Parathyroid adenoma (tissue), 2 donors: ENCODE measurements around the gene MSRB1.
"Not testable (repeated sequence)": the region's sequence is repeated elsewhere in the genome, so short reads cannot be mapped to it uniquely, and the experiment has no call there.

ENCODE experiments used
- H2AFZ ChIP-seq: fragments of 300-600 bp; sonication (generic); one replicate; pipeline ENCODE4 v1.7.0; 2017; ENCODE audit warnings: antibody characterized with exemption, mild to moderate bottlenecking
- H3K27ac ChIP-seq: fragments of 300-600 bp; sonication (generic); one replicate; pipeline ENCODE4 v1.7.0; 2017
- H3K27me3 ChIP-seq: fragments of 300-600 bp; sonication (generic); one replicate; pipeline ENCODE4 v1.7.0; 2017; ENCODE audit warnings: low read length; ENCODE audit not compliant: control insufficient read depth, insufficient read depth
- H3K36me3 ChIP-seq: fragments of 300-600 bp; sonication (generic); one replicate; pipeline ENCODE4 v1.7.0; 2017; ENCODE audit warnings: low read length; ENCODE audit not compliant: control insufficient read depth, insufficient read depth
- H3K4me1 ChIP-seq: fragments of 300-600 bp; sonication (generic); one replicate; pipeline ENCODE4 v1.7.0; 2017; ENCODE audit warnings: control low read depth
- H3K4me2 ChIP-seq: fragments of 300-600 bp; sonication (generic); one replicate; pipeline ENCODE4 v1.7.0; 2017; ENCODE audit warnings: low read length
- H3K4me3 ChIP-seq: fragments of 300-600 bp; sonication (generic); one replicate; pipeline ENCODE4 v1.7.0; 2017; ENCODE audit warnings: low read depth, low read length
- H3K79me2 ChIP-seq: fragments of 300-600 bp; sonication (generic); one replicate; pipeline ENCODE4 v1.7.0; 2017; ENCODE audit warnings: control low read depth
- H3K9ac ChIP-seq: fragments of 300-600 bp; sonication (generic); one replicate; pipeline ENCODE4 v1.7.0; 2017; ENCODE audit warnings: mild to moderate bottlenecking
- H3K9me3 ChIP-seq: fragments of 300-600 bp; sonication (generic); one replicate; pipeline ENCODE4 v1.7.0; 2017; ENCODE audit warnings: low read length; ENCODE audit not compliant: control insufficient read depth
- TF ChIP-seq, protein P1 (sequence below): fragments of 300-600 bp; sonication (generic); IDR thresholded peaks from one replicate; pipeline ENCODE4 v1.7.0; 2017; ENCODE audit warnings: antibody characterized with exemption, mild to moderate bottlenecking
- donor health status: primary hyperparathyroidism.

The MSRB1 gene

GRCh38 chr16:1923299-1924034 is 19.5 kb downstream of the MSRB1 start:
- no peaks in the 10 kb centered on the region for H3K79me2 ChIP-seq
- no peak overlapping the region for H3K27ac ChIP-seq
- H3K27me3 ChIP-seq = peaks cover 11% of the 10 kb centered on the region
- H3K4me3 ChIP-seq = no peak overlapping the region
- H3K9ac ChIP-seq = no peak overlapping the region
- no peaks in the 10 kb centered on the region for H3K9me3 ChIP-seq
- TF ChIP-seq, protein P1, sequence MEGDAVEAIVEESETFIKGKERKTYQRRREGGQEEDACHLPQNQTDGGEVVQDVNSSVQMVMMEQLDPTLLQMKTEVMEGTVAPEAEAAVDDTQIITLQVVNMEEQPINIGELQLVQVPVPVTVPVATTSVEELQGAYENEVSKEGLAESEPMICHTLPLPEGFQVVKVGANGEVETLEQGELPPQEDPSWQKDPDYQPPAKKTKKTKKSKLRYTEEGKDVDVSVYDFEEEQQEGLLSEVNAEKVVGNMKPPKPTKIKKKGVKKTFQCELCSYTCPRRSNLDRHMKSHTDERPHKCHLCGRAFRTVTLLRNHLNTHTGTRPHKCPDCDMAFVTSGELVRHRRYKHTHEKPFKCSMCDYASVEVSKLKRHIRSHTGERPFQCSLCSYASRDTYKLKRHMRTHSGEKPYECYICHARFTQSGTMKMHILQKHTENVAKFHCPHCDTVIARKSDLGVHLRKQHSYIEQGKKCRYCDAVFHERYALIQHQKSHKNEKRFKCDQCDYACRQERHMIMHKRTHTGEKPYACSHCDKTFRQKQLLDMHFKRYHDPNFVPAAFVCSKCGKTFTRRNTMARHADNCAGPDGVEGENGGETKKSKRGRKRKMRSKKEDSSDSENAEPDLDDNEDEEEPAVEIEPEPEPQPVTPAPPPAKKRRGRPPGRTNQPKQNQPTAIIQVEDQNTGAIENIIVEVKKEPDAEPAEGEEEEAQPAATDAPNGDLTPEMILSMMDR = peak; percentile 11
- no peaks in the 10 kb centered on the region for H3K36me3 ChIP-seq
- H3K4me2 ChIP-seq = no peak overlapping the region
- no peaks in the 10 kb centered on the region for H3K4me1 ChIP-seq
- no peak overlapping the region for H2AFZ ChIP-seq

- peaks cover 14% of the 10 kb centered on the region for H3K27me3 ChIP-seq
Measured at GRCh38 chr16:1922357-1922756, 20.6 kb downstream of the MSRB1 start.

DNA sequence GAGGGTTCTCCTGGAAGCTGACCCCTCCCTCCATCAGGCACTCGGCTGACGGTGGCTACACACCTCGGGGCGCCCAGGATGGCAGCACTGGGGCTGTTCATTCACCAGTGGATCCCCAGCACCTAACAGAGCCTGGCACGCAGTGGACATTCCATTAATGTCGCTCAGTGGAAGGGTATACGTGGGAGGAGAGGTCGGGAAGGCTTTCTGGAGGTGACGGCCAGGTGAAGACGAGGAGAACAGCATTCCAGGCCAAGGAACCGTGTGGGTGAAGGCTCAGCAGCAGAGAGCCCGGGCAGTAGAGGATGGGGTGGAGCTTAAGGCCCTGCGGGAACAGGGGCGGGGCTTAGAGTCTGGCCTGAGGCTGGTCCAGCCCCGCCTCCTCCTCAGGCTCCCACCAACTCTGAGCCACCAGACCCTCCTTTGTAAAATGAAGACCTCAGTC is 22.2 kb downstream of the MSRB1 start:
- Histone ChIP-seq H3K9me3 (no peaks in the 10 kb centered on the region), H3K4me1 (no peaks in the 10 kb centered on the region), H3K27me3 (peaks cover 17% of the 10 kb centered on the region), H3K36me3 (no peaks in the 10 kb centered on the region), H3K27ac (no peak overlapping the region), H3K4me3 (no peak overlapping the region), H3K4me2 (no peak overlapping the region), H2AFZ (no peak overlapping the region), H3K79me2 (no peaks in the 10 kb centered on the region), H3K9ac (no peak overlapping the region)
- TF ChIP-seq, protein P1 = no peak

More at GRCh38 chr16:1922357-1922756, 20.6 kb downstream of the MSRB1 start:
- H3K36me3 ChIP-seq = no peaks in the 10 kb centered on the region
- H3K9me3 ChIP-seq = no peaks in the 10 kb centered on the region
- no peak overlapping the region for H3K4me3 ChIP-seq
- H3K79me2 ChIP-seq = no peaks in the 10 kb centered on the region
- no peak overlapping the region for H3K9ac ChIP-seq
- H3K4me2 ChIP-seq = no peak overlapping the region
- H3K27ac ChIP-seq = no peak overlapping the region
- no peak overlapping the region for H2AFZ ChIP-seq
- TF ChIP-seq, protein P1 = no peak
- H3K4me1 ChIP-seq = no peaks in the 10 kb centered on the region

DNA sequence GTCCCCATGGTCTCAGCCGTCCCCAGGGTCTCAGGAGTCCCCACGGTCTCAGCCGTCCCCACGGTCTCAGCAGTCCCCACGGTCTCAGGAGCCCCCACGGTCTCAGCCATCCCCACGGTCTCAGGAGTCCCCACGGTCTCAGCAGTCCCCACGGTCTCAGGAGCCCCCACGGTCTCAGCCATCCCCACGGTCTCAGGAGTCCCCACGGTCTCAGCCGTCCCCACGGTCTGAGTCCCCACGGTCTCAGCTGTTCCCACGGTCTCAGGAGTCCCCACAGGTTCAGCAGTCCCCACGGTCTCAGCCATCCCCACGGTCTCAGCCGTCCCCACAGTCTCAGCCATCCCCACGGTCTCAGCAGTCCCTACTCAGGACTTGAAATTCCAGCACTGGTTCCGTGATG is 22.9 kb downstream of the MSRB1 start:
- not testable (repeated sequence) for H3K4me3 ChIP-seq, H3K4me2 ChIP-seq, H3K4me1 ChIP-seq, H3K79me2 ChIP-seq, H3K27ac ChIP-seq, H2AFZ ChIP-seq, H3K9me3 ChIP-seq, H3K9ac ChIP-seq, H3K36me3 ChIP-seq
- peaks cover 17% of the 10 kb centered on the region for H3K27me3 ChIP-seq

DNA sequence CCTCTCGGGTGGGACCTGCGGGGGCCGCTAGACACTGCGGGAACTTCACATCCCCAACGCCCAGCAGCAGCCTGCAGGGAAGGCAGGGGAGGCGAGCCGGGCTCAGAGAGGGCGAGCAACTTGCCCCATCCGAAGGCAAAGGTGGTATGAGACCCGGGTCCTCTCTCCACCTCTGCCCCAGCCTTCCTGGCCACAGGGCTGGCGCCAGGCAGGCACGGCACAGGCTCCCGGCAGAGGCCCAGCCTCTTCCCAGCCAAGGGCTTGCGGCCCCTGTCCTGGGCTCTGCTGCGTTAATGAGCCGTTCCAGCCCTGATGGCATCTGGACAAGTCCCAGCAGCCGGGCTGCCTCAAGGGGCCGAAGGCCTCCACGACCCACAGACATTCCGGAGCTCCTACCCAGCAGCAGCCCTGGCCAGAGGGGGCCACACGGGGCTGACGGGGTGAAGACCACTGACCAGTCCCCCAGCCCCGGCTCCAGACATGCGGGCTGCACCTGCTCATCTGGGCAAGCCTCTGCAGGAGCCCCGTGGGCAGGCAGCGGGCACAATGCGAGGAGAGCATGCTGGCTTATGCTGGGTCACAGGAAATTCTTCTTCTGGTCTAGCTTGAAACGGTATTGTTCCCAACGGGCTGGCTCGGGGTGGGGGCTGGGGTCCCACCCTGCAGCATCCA is 23.5 kb downstream of the MSRB1 start:
- H3K4me1 ChIP-seq = no peaks in the 10 kb centered on the region
- H3K27me3 ChIP-seq = peaks cover 17% of the 10 kb centered on the region
- H2AFZ ChIP-seq = no peak overlapping the region
- no peaks in the 10 kb centered on the region for H3K9me3 ChIP-seq
- H3K9ac ChIP-seq = no peak overlapping the region
- H3K36me3 ChIP-seq = no peaks in the 10 kb centered on the region
- TF ChIP-seq, protein P1 = no peak
- H3K4me3 ChIP-seq = no peak overlapping the region
- H3K4me2 ChIP-seq = no peak overlapping the region
- no peaks in the 10 kb centered on the region for H3K79me2 ChIP-seq
- H3K27ac ChIP-seq = no peak overlapping the region
